Measurements from ENCODE around the gene ZNF609.

- TF ChIP-seq, protein P1, sequence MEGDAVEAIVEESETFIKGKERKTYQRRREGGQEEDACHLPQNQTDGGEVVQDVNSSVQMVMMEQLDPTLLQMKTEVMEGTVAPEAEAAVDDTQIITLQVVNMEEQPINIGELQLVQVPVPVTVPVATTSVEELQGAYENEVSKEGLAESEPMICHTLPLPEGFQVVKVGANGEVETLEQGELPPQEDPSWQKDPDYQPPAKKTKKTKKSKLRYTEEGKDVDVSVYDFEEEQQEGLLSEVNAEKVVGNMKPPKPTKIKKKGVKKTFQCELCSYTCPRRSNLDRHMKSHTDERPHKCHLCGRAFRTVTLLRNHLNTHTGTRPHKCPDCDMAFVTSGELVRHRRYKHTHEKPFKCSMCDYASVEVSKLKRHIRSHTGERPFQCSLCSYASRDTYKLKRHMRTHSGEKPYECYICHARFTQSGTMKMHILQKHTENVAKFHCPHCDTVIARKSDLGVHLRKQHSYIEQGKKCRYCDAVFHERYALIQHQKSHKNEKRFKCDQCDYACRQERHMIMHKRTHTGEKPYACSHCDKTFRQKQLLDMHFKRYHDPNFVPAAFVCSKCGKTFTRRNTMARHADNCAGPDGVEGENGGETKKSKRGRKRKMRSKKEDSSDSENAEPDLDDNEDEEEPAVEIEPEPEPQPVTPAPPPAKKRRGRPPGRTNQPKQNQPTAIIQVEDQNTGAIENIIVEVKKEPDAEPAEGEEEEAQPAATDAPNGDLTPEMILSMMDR (conservative IDR thresholded peaks at IDR 0.05; ENCODE audit: low read depth, low read length), result no peak
- no peak for TF ChIP-seq EZH2phosphoT487 (IDR thresholded peaks at IDR 0.05; ENCODE audit: borderline replicate concordance, low read length)
- TF ChIP-seq EZH2 (IDR thresholded peaks at IDR 0.05; ENCODE audit: low read length, unreplicated experiment), result no peak
Observed at GRCh38 chr15:64532521-64533315, 72.3 kb downstream of the ZNF609 start.
